K562 (cell line): ENCODE results near the gene FOXRED2. TPM values are rescaled to one million over a fixed set of nuclear protein-coding genes. Genes with fewer than 3 reads are reported as not detected.

Source experiments
- ATF7 ChIP-seq: fragments of 450-650 bp; IDR thresholded peaks from 2 replicates; pipeline ENCODE4 v1.7.1; 2014; ENCODE audit warnings: mild to moderate bottlenecking, moderate library complexity
- CHD2 ChIP-seq: IDR thresholded peaks from 2 replicates; pipeline ENCODE4 v1.6.1; 2011; ENCODE audit warnings: low read depth, low read length
- CREBBP ChIP-seq: IDR thresholded peaks from one replicate; pipeline ENCODE4 v1.6.1; 2012; ENCODE audit warnings: low read depth, mild to moderate bottlenecking, control low read depth, inconsistent platforms, low read length
- ETV6 ChIP-seq, 3 experiments: fragments of 150-350 bp in 1 of 3; sonication (generic) in 1 of 3; formaldehyde crosslinking in 1 of 3; IDR thresholded peaks; 2 replicates each; pipeline versions ENCODE4 v1.6.1 to v1.8.0; 2014 to 2022; ENCODE audit warnings: borderline replicate concordance in 2 of 3, low read depth in 2 of 3, antibody characterized with exemption in 1 of 3, low read length in 1 of 3, mild to moderate bottlenecking in 1 of 3, missing genetic modification reagents in 1 of 3
- GATAD2B ChIP-seq: fragments of 450-650 bp; IDR thresholded peaks from 2 replicates; pipeline ENCODE4 v1.6.1; 2017; ENCODE audit warnings: mild to moderate bottlenecking, borderline replicate concordance
- MYC ChIP-seq, 2 experiments: fragments of 250-450 bp in 1 of 2; sonication (Bioruptor Pico) in 1 of 2; IDR thresholded peaks; 2 replicates each; pipeline versions ENCODE4 v1.5.1 to v1.6.1; 2012 to 2021; ENCODE audit warnings: low read depth in 2 of 2, borderline replicate concordance in 1 of 2, improper control_type of control experiment in 1 of 2, low read length in 1 of 2, mild to moderate bottlenecking in 1 of 2, moderate library complexity in 1 of 2
- NR1H2 ChIP-seq: sonication (generic); formaldehyde crosslinking; IDR thresholded peaks from 2 replicates; pipeline ENCODE4 v1.4.0; 2020; ENCODE audit warnings: mild to moderate bottlenecking, missing genetic modification reagents
- POLR2A ChIP-seq: fragments of 450-650 bp; conservative IDR thresholded peaks from 2 replicates; pipeline ENCODE4 v1.6.1; 2016
- SETDB1 ChIP-seq: IDR thresholded peaks from one replicate; pipeline ENCODE4 v1.6.1; 2012; ENCODE audit warnings: low read length, control low read depth, inconsistent platforms
- TBP ChIP-seq: optimal IDR thresholded peaks from 2 replicates; pipeline ENCODE3; 2011; ENCODE audit warnings: low read depth, low read length, improper control_type of control experiment
- ZBED1 ChIP-seq: IDR thresholded peaks from 2 replicates; pipeline ENCODE4 v1.6.1; 2014
- ZNF584 ChIP-seq: fragments of 200-800 bp; sonication (Bioruptor generic); IDR thresholded peaks from 2 replicates; pipeline ENCODE4 v1.6.1; 2016; ENCODE audit warnings: low read depth, mild to moderate bottlenecking, missing genetic modification characterization, missing compliant biosample characterization
- ZNF695 ChIP-seq: fragments of 450-650 bp; formaldehyde crosslinking; IDR thresholded peaks from 2 replicates; pipeline ENCODE4 v1.4.0; 2020; ENCODE audit warnings: mild to moderate bottlenecking, moderate library complexity
- polyA plus RNA-seq, 8 experiments: library from polyadenylated mRNA; depleted of rRNA in 4 of 8; stranded (reverse) in 5 of 8; unstranded in 3 of 8; fragments of >200 nt; fragmentation: Nextera tagmentation in 2 of 8; fragmentation: Illumina TruSeq in 1 of 8; extraction: Ambion mirVana in 2 of 8; extraction: Trizol in 1 of 8; gene quantifications; 2 replicates each; pipeline versions ENCODE4 v1.2.1 to v1.2.3, GENCODE V29; 2011 to 2014; ENCODE audit warnings: inconsistent platforms in 1 of 8, missing spikeins in 1 of 8
- total RNA-seq, 7 experiments: library from RNA; depleted of rRNA in 6 of 7; stranded (reverse); fragments of >200 nt in 6 of 7; fragmentation: Illumina TruSeq in 2 of 7; extraction: Trizol in 2 of 7; gene quantifications; 2 replicates each; pipeline versions ENCODE4 v1.2.1 to v1.2.3, GENCODE V29; 2011 to 2021; ENCODE audit warnings: low replicate concordance in 1 of 7
- TF ChIP-seq, protein P1 (sequence below): fragments of 450-650 bp; formaldehyde crosslinking; IDR thresholded peaks from 2 replicates; pipeline ENCODE4 v1.4.0; 2020; ENCODE audit warnings: mild to moderate bottlenecking, mixed read lengths
- TF ChIP-seq, protein P2 (sequence below): sonication (generic); IDR thresholded peaks from 2 replicates; pipeline ENCODE4 v1.6.1; 2016
- TF ChIP-seq, protein P3 (sequence below): IDR thresholded peaks from 2 replicates; pipeline ENCODE4 v1.6.1; 2012; ENCODE audit warnings: low read depth, low read length, improper control_type of control experiment, borderline replicate concordance
- TF ChIP-seq, protein P4 (sequence below): sonication (generic); formaldehyde crosslinking; IDR thresholded peaks from 2 replicates; pipeline ENCODE4 v1.8.0; 2023; ENCODE audit warnings: mild to moderate bottlenecking, missing genetic modification reagents
- TF ChIP-seq, protein P5 (sequence below): sonication (generic); formaldehyde crosslinking; IDR thresholded peaks from 2 replicates; pipeline ENCODE4 v1.9.0; 2022; ENCODE audit warnings: mild to moderate bottlenecking, missing genetic modification reagents

The FOXRED2 gene
- total and polyA plus RNA-seq, 9 of the 15 experiments (the other 6 are each of a cell fraction or from before 2014, with no cell fraction given), result 2.8 to 48.4 (median 7.8) TPM

DNA sequence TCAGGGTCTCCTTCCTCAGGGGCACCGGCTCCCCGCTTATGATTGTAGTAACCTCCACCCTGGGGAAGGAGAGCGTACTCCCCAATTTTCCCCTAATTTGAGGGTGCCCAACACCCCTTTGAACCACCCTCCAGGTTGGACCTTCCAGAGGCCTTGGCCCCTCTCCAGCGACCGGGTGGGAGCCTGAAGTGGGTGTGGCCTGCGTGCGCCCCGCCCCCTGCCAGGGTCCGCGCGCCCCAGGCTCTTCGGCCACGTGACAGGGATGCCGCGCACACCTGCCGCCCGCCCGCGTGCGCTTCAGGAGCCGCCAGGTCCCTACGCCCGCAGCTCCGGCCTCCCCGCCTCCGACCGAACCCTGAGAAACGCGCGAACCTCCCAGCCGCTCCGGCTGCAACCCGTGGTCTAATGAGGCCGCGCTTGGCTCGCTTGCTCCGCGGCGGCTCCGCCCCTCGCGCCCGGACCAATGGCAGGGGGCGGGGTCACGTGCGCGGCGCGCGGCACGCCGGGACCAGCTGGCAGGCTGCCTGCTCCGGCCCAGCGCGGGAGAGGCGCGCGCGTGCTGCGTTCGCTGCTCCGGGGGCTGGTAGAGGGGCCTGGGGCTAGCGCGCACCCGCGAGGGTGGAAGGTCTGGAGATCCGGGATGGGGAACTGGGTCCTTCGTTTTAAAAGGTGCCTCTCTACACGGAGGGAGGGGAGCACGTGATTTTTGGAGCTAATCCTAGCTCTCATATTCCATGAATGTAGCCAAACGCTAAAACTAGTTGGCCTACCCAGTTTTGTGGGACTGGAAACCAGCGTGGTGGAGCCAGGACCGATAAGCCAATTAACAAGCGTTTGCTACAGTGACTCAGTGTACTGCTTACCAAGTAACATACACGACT, at the start of gene FOXRED2 (continued):
- TF ChIP-seq, protein P1, sequence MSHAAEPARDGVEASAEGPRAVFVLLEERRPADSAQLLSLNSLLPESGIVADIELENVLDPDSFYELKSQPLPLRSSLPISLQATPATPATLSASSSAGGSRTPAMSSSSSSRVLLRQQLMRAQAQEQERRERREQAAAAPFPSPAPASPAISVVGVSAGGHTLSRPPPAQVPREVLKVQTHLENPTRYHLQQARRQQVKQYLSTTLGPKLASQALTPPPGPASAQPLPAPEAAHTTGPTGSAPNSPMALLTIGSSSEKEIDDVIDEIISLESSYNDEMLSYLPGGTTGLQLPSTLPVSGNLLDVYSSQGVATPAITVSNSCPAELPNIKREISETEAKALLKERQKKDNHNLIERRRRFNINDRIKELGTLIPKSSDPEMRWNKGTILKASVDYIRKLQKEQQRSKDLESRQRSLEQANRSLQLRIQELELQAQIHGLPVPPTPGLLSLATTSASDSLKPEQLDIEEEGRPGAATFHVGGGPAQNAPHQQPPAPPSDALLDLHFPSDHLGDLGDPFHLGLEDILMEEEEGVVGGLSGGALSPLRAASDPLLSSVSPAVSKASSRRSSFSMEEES (CRISPR knock-in tag), result peak; percentile 93
- TF ChIP-seq, protein P2, sequence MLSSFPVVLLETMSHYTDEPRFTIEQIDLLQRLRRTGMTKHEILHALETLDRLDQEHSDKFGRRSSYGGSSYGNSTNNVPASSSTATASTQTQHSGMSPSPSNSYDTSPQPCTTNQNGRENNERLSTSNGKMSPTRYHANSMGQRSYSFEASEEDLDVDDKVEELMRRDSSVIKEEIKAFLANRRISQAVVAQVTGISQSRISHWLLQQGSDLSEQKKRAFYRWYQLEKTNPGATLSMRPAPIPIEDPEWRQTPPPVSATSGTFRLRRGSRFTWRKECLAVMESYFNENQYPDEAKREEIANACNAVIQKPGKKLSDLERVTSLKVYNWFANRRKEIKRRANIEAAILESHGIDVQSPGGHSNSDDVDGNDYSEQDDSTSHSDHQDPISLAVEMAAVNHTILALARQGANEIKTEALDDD, result peak; percentile 74
- TF ChIP-seq NR1H2 (CRISPR knock-in tag) (no peak), ETV6 (IDR thresholded peaks at IDR 0.05; ENCODE audit: borderline replicate concordance in 1 of 2, low read depth in 2 of 2, low read length in 1 of 2) (no peak), ETV6 (CRISPR knock-in tag; IDR thresholded peaks at IDR 0.05; ENCODE audit: borderline replicate concordance) (peak; percentile 78; the same call in 1 of the 2 replicates), TBP (peak; percentile 68), CREBBP (no peak), ZNF695 (CRISPR knock-in tag) (no peak), ZBED1 (no peak), ATF7 (peak; percentile 65; the same call in 1 of the 2 replicates), MYC (IDR thresholded peaks at IDR 0.05; ENCODE audit: low read depth, low read length) (peak; percentile 87), MYC (CRISPR knock-in tag; IDR thresholded peaks at IDR 0.05; ENCODE audit: borderline replicate concordance, low read depth) (no peak), GATAD2B (peak; percentile 84; the same call in 1 of the 2 replicates), ZNF584 (CRISPR knock-in tag) (no peak), POLR2A (peak; percentile 79), SETDB1 (no peak), CHD2 (no peak)
- TF ChIP-seq, protein P3, sequence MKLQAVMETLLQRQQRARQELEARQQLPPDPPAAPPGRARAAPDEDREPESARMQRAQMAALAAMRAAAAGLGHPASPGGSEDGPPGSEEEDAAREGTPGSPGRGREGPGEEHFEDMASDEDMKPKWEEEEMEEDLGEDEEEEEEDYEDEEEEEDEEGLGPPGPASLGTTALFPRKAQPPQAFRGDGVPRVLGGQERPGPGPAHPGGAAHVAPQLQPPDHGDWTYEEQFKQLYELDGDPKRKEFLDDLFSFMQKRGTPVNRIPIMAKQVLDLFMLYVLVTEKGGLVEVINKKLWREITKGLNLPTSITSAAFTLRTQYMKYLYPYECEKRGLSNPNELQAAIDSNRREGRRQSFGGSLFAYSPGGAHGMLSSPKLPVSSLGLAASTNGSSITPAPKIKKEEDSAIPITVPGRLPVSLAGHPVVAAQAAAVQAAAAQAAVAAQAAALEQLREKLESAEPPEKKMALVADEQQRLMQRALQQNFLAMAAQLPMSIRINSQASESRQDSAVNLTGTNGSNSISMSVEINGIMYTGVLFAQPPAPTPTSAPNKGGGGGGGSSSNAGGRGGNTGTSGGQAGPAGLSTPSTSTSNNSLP, result no peak
- TF ChIP-seq, protein P4, sequence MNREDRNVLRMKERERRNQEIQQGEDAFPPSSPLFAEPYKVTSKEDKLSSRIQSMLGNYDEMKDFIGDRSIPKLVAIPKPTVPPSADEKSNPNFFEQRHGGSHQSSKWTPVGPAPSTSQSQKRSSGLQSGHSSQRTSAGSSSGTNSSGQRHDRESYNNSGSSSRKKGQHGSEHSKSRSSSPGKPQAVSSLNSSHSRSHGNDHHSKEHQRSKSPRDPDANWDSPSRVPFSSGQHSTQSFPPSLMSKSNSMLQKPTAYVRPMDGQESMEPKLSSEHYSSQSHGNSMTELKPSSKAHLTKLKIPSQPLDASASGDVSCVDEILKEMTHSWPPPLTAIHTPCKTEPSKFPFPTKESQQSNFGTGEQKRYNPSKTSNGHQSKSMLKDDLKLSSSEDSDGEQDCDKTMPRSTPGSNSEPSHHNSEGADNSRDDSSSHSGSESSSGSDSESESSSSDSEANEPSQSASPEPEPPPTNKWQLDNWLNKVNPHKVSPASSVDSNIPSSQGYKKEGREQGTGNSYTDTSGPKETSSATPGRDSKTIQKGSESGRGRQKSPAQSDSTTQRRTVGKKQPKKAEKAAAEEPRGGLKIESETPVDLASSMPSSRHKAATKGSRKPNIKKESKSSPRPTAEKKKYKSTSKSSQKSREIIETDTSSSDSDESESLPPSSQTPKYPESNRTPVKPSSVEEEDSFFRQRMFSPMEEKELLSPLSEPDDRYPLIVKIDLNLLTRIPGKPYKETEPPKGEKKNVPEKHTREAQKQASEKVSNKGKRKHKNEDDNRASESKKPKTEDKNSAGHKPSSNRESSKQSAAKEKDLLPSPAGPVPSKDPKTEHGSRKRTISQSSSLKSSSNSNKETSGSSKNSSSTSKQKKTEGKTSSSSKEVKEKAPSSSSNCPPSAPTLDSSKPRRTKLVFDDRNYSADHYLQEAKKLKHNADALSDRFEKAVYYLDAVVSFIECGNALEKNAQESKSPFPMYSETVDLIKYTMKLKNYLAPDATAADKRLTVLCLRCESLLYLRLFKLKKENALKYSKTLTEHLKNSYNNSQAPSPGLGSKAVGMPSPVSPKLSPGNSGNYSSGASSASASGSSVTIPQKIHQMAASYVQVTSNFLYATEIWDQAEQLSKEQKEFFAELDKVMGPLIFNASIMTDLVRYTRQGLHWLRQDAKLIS (CRISPR knock-in tag), result peak; percentile 72; the same call in 1 of the 2 replicates
- TF ChIP-seq, protein P5, sequence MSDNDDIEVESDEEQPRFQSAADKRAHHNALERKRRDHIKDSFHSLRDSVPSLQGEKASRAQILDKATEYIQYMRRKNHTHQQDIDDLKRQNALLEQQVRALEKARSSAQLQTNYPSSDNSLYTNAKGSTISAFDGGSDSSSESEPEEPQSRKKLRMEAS (CRISPR knock-in tag), result peak; percentile 94
